RWPE2 (cell line): Measurements from ENCODE around the gene CD2.

ENCODE experiments used
- ATAC-seq: fragments of 200-7000 bp; cut with Tn5 transposase; 3 replicates; pipeline ENCODE4 v1.9.1; 2021; ENCODE audit warnings: low read depth
- DNase-seq: peaks from one replicate; pipeline ENCODE4 v3.0.0-alpha.2; 2020; ENCODE audit warnings: low spot score
- H3K27ac ChIP-seq: fragments of 450-650 bp; 2 replicates; pipeline ENCODE4 v1.5.1; 2017; ENCODE audit warnings: mild to moderate bottlenecking; ENCODE audit not compliant: poor library complexity, severe bottlenecking
- H3K27me3 ChIP-seq: fragments of 250-450 bp; sonication (Bioruptor Pico); 2 replicates; pipeline ENCODE4 v1.5.1; 2021; ENCODE audit warnings: mild to moderate bottlenecking, moderate library complexity; ENCODE audit not compliant: insufficient read depth, poor library complexity, severe bottlenecking
- H3K36me3 ChIP-seq: fragments of 250-450 bp; sonication (Bioruptor Pico); 2 replicates; pipeline ENCODE4 v1.5.1; 2020; ENCODE audit warnings: low read depth, mild to moderate bottlenecking, moderate library complexity
- H3K4me1 ChIP-seq: fragments of 250-450 bp; sonication (Bioruptor Pico); 2 replicates; pipeline ENCODE4 v1.5.1; 2021; ENCODE audit warnings: mild to moderate bottlenecking, moderate library complexity; ENCODE audit not compliant: insufficient read depth, poor library complexity, severe bottlenecking
- H3K4me3 ChIP-seq: fragments of 250-450 bp; sonication (Bioruptor Pico); 2 replicates; pipeline ENCODE4 v1.5.1; 2021; ENCODE audit warnings: mild to moderate bottlenecking, moderate library complexity; ENCODE audit not compliant: severe bottlenecking
- H3K9me3 ChIP-seq: fragments of 250-450 bp; sonication (Bioruptor Pico); 2 replicates; pipeline ENCODE4 v1.5.1; 2021; ENCODE audit warnings: mild to moderate bottlenecking, moderate library complexity; ENCODE audit not compliant: severe bottlenecking
- CTCF ChIP-seq: fragments of 450-650 bp; IDR thresholded peaks from one replicate; pipeline ENCODE4 v1.5.1; 2017; ENCODE audit warnings: mild to moderate bottlenecking, moderate library complexity; ENCODE audit not compliant: poor library complexity, severe bottlenecking

The CD2 gene

GRCh38 chr1:116759636-116760035 lies 5.4 kb downstream of the CD2 start:
- no peak overlapping the region for H3K27ac ChIP-seq
- H3K36me3 ChIP-seq = no peaks in the 10 kb centered on the region
- no peak for DNase-seq
- H3K4me1 ChIP-seq = no peaks in the 10 kb centered on the region
- TF ChIP-seq CTCF = no peak
- H3K4me3 ChIP-seq = no peak overlapping the region
- ATAC-seq = no peak
- H3K27me3 ChIP-seq = no peaks in the 10 kb centered on the region
- no peaks in the 10 kb centered on the region for H3K9me3 ChIP-seq

DNA sequence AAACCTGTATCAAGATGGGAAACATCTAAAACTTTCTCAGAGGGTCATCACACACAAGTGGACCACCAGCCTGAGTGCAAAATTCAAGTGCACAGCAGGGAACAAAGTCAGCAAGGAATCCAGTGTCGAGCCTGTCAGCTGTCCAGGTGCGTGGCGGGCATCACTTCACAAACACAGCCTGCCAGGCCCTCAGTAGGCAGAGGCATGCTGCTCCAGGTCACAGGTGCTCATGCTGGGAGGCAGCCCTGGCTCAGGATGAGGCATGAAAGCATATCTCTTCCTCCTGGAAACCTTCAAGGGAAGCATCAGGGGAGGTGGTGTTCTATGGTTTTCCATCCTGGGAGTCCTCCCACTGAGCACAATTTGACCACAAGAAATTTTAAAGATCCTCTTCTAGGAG lies 6.3 kb downstream of the CD2 start:
- no peak overlapping the region for H3K4me3 ChIP-seq
- DNase-seq = no peak
- no peaks in the 10 kb centered on the region for H3K9me3 ChIP-seq
- H3K4me1 ChIP-seq = no peaks in the 10 kb centered on the region
- no peaks in the 10 kb centered on the region for H3K36me3 ChIP-seq
- no peak for ATAC-seq
- no peaks in the 10 kb centered on the region for H3K27me3 ChIP-seq
- H3K27ac ChIP-seq = no peak overlapping the region
- no peak for TF ChIP-seq CTCF

DNA sequence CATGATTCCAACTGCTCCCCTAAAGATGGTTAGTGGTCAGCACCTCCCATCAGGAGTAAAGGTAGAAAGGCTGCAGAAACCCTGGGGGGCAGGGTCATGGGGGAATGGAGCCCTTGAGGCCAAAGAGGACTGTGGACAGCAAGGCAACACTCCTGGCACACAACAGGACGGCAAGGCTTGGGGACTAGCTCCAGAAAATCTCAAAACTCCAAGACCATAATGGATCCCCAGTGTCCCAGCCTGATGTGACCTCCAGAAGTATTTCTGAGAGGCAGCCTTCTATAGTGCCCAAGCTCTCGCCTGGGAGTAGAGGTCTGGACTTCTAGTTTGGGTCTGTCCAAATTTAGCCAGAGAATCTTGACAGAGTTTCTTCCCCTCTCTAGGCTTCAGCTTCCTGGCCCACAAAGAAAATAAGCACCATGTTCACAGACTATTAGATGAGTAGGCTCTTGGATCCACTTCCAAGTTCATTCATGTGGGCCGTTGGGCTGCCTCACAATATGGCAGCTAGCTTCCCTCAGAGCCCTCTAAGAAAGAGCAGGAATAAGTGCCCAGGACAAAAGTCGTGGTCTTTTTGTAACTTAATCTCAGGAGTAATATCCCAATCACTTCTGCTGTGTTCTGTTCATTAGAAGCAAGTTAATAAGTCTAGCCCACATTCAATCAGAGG lies 6.9 kb downstream of the CD2 start:
- no peak overlapping the region for H3K27ac ChIP-seq
- H3K27me3 ChIP-seq = no peaks in the 10 kb centered on the region
- no peak for TF ChIP-seq CTCF
- no peak for DNase-seq
- H3K9me3 ChIP-seq = no peaks in the 10 kb centered on the region
- H3K36me3 ChIP-seq = no peaks in the 10 kb centered on the region
- H3K4me3 ChIP-seq = no peak overlapping the region
- no peaks in the 10 kb centered on the region for H3K4me1 ChIP-seq
- ATAC-seq = no peak

- no peak for DNase-seq
- no peak overlapping the region for H3K27ac ChIP-seq
- no peaks in the 10 kb centered on the region for H3K9me3 ChIP-seq
- H3K27me3 ChIP-seq = no peaks in the 10 kb centered on the region
- H3K4me1 ChIP-seq = no peaks in the 10 kb centered on the region
- no peak overlapping the region for H3K4me3 ChIP-seq
- no peaks in the 10 kb centered on the region for H3K36me3 ChIP-seq
- ATAC-seq = no peak
- TF ChIP-seq CTCF = no peak
These were observed 8.1 kb downstream of the CD2 start for GRCh38 chr1:116762281-116762680.

DNA sequence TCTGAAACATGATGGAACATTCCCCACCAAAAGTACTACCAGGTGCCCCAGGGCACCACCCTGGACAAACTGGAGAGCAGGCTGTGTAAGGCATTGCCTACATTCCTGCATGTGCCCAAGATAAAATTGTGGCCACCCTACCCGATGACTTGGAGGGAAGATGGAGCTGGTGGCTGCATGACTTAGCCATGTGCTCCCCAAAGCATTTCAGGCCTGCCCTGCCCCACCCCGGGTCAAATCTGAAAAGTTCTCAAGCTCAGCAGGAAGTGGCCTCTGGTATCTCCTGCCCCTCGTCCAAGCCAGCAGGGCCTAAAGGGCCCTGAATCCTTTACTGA lies 8.5 kb downstream of the CD2 start:
- no peak overlapping the region for H3K27ac ChIP-seq

More for the DNA sequence above, 8.5 kb downstream of the CD2 start:
- H3K36me3 ChIP-seq = no peaks in the 10 kb centered on the region
- H3K9me3 ChIP-seq = no peaks in the 10 kb centered on the region
- no peak overlapping the region for H3K4me3 ChIP-seq
- no peak for DNase-seq
- no peaks in the 10 kb centered on the region for H3K4me1 ChIP-seq
- no peak for ATAC-seq
- no peaks in the 10 kb centered on the region for H3K27me3 ChIP-seq
- no peak for TF ChIP-seq CTCF
